ENCODE data around the gene SPEG. TPM values are rescaled to one million over a fixed set of nuclear protein-coding genes. Genes with fewer than 3 reads are reported as not detected.

Gene SPEG
- total and polyA plus RNA-seq, 2 of the 8 experiments (the other 6 are each of a cell fraction or from before 2014, with no cell fraction given) = 19.9 to 32.0 TPM

- Histone ChIP-seq H4K8ac (ENCODE audit: extremely low read depth, insufficient read depth, low read length) (no peak overlapping the region; the same call in 1 of the 2 replicates), H3K4ac (replicated peaks; ENCODE audit: insufficient read length, low read depth, low read length) (no peak overlapping the region), H3K14ac (ENCODE audit: insufficient read length) (no peak overlapping the region), H2AK5ac (ENCODE audit: low read depth, low read length) (no peak overlapping the region; the same call in 1 of the 2 replicates), H3K9ac (replicated peaks in 1 of 4; ENCODE audit: extremely low read depth in 1 of 4, low read depth in 3 of 4, low read length in 3 of 4) (no peak overlapping the region), H2BK20ac (ENCODE audit: low read length) (no peak overlapping the region), H2AFZ (ENCODE audit: low read length) (no peak overlapping the region), H2BK120ac (replicated peaks; ENCODE audit: low read depth, low read length) (no peak overlapping the region), H4K5ac (ENCODE audit: insufficient read length, low read depth, low read length) (no peak overlapping the region), H3K27me3 (replicated peaks in 1 of 4; ENCODE audit: control insufficient read depth in 3 of 4, extremely low read depth in 1 of 4, insufficient read depth in 3 of 4, low read length in 3 of 4) (peaks cover 0 to 24% (median 12%) of the 10 kb centered on the region in 4 experiments; a peak in 6 of 7 replicates), H3K56ac (replicated peaks; ENCODE audit: insufficient read length, low read depth, low read length) (no peak overlapping the region), H3K4me1 (replicated peaks in 1 of 4; ENCODE audit: control insufficient read depth in 3 of 4, insufficient read depth in 4 of 4, low read length in 3 of 4) (peaks cover 0 to 25% (median 15%) of the 10 kb centered on the region in 4 experiments; a peak in 6 of 7 replicates), H4K20me1 (replicated peaks in 1 of 2; ENCODE audit: control insufficient read depth in 1 of 2, insufficient read depth in 2 of 2, low read length in 2 of 2) (no peaks in the 10 kb centered on the region), H3K4me3 (ENCODE audit: extremely low read depth in 1 of 4, insufficient read depth in 2 of 4, low read depth in 3 of 4, low read length in 4 of 4) (no peak overlapping the region), H3K36me3 (ENCODE audit: control insufficient read depth in 2 of 4, insufficient read depth in 4 of 4, low read length in 3 of 4) (no peaks in the 10 kb centered on the region), H2BK15ac (ENCODE audit: low read length) (peak overlapping the region; percentile 95; the same call in 1 of the 2 replicates), H3K79me2 (ENCODE audit: control insufficient read depth in 1 of 2, insufficient read depth in 2 of 2, low read length in 2 of 2) (no peaks in the 10 kb centered on the region), H3K4me2 (ENCODE audit: insufficient read depth in 1 of 2, low read depth in 2 of 2, low read length in 2 of 2) (no peak overlapping the region), H3K27ac (ENCODE audit: low read depth, low read length) (no peak overlapping the region), H3K18ac (ENCODE audit: extremely low read depth, low read length) (no peak overlapping the region), H2BK5ac (ENCODE audit: low read depth, low read length) (peak overlapping the region; percentile 45; the same call in 1 of the 2 replicates), H3K79me1 (ENCODE audit: low read depth, low read length) (no peaks in the 10 kb centered on the region), H2BK12ac (ENCODE audit: low read depth, low read length) (0 out of 2 replicates have a peak overlapping the region, but pooled peaks have one; percentile 33), H3K23ac (ENCODE audit: insufficient read length) (no peak overlapping the region), H4K91ac (replicated peaks; ENCODE audit: insufficient read length, low read length) (no peak overlapping the region), H3K23me2 (ENCODE audit: low read depth, low read length) (peaks cover 2% of the 10 kb centered on the region; the same call in 1 of the 2 replicates), H3K9me3 (ENCODE audit: insufficient read depth in 2 of 2, low read depth in 1 of 2, low read length in 1 of 2) (no peaks in the 10 kb centered on the region)
- FAIRE-seq = no peak
- no peak for DNase-seq (ENCODE audit: low read depth in 1 of 2, low spot score in 2 of 2)
- ChIA-PET CTCF (ENCODE audit: partially characterized antibody) (interaction anchor here (0.8 to 113.1 kb wide), 14 partner anchors 5 to 148 kb away, joined by 3 to 7248 read pairs (median 6); partner anchors contain the start of genes ASIC4, CHPF, DES and GMPPA), POLR2A (ENCODE audit: partially characterized antibody) (interaction anchor here (0.9 to 3.8 kb wide), 13 partner anchors 14 to 84 kb away, joined by 3 to 14 read pairs (median 3); partner anchors contain the start of genes CHPF, GMPPA and TMEM198)
- 76% methylated on average over 10 of the region's 11 CpGs; no CpG with 5 or more reads in 1 of the 2 experiments for WGBS, 2 experiments (ENCODE audit: extremely low coverage in 1 of 2, insufficient coverage in 1 of 2, insufficient read length in 1 of 2, insufficient replicate concordance in 2 of 2, low coverage in 1 of 2, low lambda C conversion rate in 2 of 2, missing lambda C conversion rate in 1 of 2)
- TF ChIP-seq EP300 (IDR thresholded peaks at IDR 0.05; ENCODE audit: borderline replicate concordance in 1 of 2, low read depth in 2 of 2, low read length in 2 of 2) (no peak), RXRA (IDR thresholded peaks at IDR 0.05; ENCODE audit: insufficient read depth, low read depth, low read length) (no peak), RBBP5 (IDR thresholded peaks at IDR 0.05; ENCODE audit: borderline replicate concordance, low read depth, low read length) (no peak), TAF7 (optimal IDR thresholded peaks at IDR 0.05; ENCODE audit: borderline replicate concordance, low read depth, low read length) (no peak), SP2 (IDR thresholded peaks at IDR 0.05; ENCODE audit: low read length) (no peak), BACH1 (IDR thresholded peaks at IDR 0.05; ENCODE audit: low read length) (no peak), HDAC6 (IDR thresholded peaks at IDR 0.05; ENCODE audit: low read depth, low read length) (no peak), CHD2 (IDR thresholded peaks at IDR 0.05; ENCODE audit: low read length) (no peak), KDM4A (IDR thresholded peaks at IDR 0.05; ENCODE audit: low read depth, low read length, severe bottlenecking) (no peak), SIRT6 (IDR thresholded peaks at IDR 0.05; ENCODE audit: low read length) (no peak), RFX5 (IDR thresholded peaks at IDR 0.05; ENCODE audit: borderline replicate concordance, low read depth, low read length) (no peak), SIX5 (IDR thresholded peaks at IDR 0.05; ENCODE audit: low read depth, low read length) (no peak)
Measured at GRCh38 chr2:219526320-219527075, 91.9 kb downstream of the SPEG start.
